Measurements from ENCODE around the gene SERPIND1.

Gene SERPIND1

DNA sequence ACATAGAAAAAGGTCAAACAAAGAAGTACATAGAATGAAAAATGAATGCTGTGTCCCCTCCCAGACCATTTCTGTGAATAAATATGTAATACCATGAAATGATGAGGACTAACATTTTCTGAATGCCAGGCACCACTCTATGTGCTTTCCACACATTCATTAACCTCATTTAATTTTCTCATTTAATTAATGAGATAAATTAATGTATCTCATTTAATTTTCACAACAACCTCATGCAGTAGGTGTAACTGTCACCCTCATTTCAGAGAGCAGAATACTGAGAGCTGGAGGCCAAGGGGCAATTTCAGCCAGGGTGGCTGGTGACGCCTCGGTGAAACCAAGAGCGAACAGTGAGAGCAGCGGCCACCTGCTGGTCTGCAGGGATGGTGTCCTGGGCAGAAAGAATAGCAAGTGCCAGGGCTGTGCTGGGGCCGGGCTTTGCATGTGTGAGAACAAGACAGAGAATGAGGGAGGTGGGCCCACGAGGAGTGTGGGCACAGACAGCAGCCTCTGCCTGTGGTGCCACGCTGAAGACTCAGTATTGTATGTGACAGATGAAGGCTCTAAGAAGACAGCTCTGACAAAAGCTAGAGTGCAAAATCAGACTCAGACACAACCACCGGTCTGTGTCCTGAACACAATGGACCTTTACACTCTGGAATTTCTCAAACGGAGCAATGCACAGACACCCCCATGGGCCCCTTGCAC, 1.8 kb upstream of the SERPIND1 start:
- DNase-seq (ENCODE audit: low read depth in 2 of 2), result no peak

DNA sequence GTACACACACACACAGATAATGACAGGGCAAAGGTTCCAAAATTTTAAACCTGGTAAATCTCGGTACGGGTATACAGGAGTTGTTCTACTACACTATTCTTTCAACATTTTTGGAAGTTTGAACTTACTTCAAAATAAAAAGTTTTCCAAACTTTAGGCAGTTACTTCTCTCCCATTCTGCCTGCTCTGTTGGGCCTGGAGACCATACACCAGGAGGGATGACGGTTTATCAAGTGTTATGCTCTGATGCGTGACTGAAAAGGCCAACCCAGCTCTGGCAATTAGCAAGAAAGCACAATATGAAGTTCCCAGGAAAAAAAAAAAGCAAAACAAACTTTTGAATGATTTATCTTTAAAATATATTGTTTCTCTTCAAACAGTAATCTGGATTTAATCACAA, 969 bp downstream of the SERPIND1 start:
- DNase-seq (ENCODE audit: low read depth in 2 of 2), result no peak

GRCh38 chr22:20775342-20775895, 1.5 kb downstream of the SERPIND1 start:
- DNase-seq (ENCODE audit: low read depth in 2 of 2), result no peak

GRCh38 chr22:20776624-20777405, 2.9 kb downstream of the SERPIND1 start:
- no peak for DNase-seq (ENCODE audit: low read depth in 2 of 2)

DNA sequence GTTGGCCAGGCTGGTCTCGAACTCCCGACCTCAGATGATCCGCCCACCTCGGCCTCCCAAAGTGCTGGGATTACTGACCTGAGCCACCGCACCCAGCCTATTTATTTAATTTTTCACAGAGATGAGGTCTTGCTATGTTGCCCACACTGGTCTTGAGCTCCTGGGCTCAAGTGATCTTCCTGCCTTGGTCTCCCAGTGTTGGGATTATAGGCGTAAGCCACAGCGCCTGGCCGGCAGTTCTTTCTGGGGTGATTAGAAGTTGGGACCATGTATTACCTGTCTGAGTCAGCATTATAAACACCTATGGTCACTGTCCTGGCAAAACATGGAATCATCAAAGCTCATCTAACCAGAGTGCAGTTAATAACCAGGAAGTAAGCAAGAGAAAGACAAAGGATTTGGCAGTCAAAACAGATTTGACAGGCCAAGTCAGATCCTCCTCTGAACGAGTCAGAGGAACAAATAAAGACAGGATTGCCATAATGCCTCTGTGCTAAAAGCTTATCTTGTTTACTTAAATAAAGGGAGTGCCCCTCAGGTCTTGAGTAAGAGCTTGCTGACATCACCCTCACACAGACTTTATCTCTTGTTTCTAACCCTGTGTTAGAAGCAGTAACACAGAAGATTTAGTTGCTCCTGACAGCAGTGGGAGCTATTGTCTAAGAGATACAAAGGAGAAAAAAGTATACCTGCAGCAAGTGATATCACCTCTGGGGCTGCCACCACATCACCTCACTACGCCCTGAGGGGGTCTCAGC, 3.7 kb downstream of the SERPIND1 start:
- DNase-seq (ENCODE audit: low read depth in 2 of 2), result no peak

GRCh38 chr22:20779014-20779817, 5.3 kb downstream of the SERPIND1 start:
- no peak for DNase-seq (ENCODE audit: low read depth in 2 of 2)

GRCh38 chr22:20779818-20780158, 5.9 kb downstream of the SERPIND1 start:
- DNase-seq (ENCODE audit: low read depth in 2 of 2), result no peak

GRCh38 chr22:20781272-20781990, 7.5 kb downstream of the SERPIND1 start:
- DNase-seq (ENCODE audit: low read depth in 2 of 2), result no peak

DNA sequence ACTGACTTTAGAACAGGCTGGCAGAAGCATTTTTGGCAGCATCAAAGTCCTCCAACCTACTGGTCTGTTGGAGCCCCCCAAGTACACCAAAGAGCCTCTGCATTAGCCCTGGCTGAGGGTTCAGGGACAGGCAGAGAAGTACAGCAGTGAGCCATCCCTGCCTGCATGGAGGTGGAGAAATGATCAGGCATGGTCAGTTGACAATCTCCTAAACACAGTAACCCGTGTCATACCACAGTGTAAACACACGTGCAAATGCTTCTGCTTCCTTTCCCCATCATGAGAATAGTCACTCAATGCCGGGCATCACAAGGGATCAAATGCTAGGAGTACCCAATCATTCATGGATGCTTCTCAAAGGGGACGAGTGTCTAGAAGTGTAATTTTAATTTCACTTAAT, 8.2 kb downstream of the SERPIND1 start:
- DNase-seq (ENCODE audit: low read depth in 2 of 2), result no peak

DNA sequence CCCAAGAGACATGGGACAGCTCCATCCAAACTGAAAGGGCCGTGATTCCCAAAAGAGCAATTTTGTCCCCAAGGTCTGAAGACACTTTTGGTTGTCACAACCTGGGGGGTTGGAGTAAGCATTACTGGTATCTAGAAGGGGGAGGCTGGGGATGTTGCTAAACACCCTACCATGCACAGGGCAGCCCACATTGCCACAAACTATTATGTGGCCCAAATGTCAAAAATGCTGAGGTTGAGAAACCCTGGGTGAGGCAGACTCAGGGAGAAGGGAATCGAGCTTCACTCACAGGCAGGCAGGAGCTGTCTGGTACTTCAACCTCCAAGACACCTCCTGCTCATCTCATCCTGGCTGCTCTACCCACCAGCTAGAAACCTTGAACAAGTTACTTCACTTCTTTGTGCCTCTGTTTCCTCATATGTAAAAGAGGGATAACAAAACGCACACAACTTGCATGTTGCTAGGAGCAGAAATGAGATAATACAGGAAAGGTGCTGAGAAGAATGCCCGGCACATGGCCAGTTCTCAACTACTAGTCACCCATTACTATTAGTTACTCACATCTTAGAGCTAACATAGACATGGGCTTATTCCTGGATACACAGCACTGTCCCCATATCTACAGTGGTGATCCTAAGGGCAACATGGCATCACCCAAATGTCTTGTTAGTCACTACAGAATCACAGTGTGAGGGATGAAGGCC, 8.8 kb downstream of the SERPIND1 start:
- DNase-seq (ENCODE audit: low read depth in 2 of 2), result no peak

DNA sequence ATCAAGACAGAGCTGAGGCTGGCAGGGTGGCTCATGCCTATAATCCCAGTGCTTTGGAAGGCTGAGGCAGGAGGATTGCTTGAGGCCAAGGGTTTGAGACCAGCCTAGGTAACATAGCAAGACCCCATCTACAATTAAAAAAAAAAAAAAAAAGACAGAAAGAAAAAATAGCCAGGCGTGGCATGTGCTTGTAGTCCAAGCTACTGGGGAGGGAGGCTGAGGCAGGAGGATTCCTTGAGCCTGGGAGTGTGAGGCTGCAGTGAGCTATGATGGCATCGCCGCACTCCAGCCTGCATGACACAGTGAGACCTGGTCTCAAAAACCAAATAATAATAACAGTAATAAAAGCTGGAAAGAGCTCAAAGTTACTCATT, 9.4 kb downstream of the SERPIND1 start:
- DNase-seq (ENCODE audit: low read depth in 2 of 2), result no peak

DNA sequence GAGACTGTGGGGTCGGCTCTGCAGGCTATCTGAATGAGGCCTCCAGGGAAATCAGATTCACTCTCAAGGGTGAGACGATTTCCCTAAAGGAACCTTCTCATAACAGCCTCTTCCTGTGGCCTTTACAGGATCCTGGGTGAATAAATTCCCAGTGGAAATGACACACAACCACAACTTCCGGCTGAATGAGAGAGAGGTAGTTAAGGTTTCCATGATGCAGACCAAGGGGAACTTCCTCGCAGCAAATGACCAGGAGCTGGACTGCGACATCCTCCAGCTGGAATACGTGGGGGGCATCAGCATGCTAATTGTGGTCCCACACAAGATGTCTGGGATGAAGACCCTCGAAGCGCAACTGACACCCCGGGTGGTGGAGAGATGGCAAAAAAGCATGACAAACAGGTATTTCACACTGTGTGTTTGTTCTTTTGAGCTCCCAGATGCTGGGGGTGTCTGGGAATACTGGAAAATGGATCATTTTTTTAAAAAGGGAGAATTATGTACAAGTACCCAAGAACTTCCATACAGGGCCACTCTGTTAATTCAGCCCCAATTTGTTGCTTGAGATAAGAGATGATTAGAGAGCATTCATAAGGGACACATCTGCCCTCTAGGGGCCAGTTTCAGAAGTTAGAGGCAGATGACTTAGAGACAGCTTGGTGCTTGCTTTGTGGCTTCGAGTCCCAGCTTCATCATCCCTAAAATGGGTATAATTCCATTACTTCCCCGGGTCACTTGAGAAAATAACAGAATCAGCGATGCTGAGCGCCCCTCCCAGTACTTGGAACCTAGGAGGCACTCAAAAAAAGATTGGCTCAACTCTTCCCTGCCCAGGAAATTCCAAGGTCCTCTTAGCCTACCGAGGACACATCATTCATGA, 10.2 kb downstream of the SERPIND1 start:
- peak in 1 of 2 experiments; percentile 15 for DNase-seq (ENCODE audit: low read depth in 2 of 2)

DNA sequence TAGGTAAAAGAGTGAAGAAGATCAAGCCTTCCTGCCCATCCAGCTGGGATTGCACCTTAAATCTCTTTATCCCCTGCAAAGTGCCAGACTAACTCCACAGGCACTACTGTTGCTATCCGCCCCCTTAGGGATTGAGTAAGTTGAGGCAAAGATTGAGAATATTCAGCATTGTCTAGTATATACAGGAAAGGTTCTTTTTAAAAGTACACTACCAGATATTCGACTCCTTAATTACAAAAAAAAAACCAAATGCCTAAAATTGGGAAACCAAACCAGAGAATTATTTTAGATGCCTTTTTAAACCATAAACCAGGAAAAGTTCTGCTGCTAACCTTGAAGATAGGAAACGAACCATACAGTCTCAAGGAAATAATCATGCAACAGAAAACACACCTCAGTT, 11.5 kb downstream of the SERPIND1 start:
- no peak for DNase-seq (ENCODE audit: low read depth in 2 of 2)

GRCh38 chr22:20786048-20786447, 12.1 kb downstream of the SERPIND1 start:
- DNase-seq (ENCODE audit: low read depth in 2 of 2), result no peak

GRCh38 chr22:20786536-20786979, 12.6 kb downstream of the SERPIND1 start:
- DNase-seq (ENCODE audit: low read depth in 2 of 2), result no peak

GRCh38 chr22:20787223-20787622, 13.3 kb downstream of the SERPIND1 start:
- DNase-seq (ENCODE audit: low read depth in 2 of 2), result no peak

DNA sequence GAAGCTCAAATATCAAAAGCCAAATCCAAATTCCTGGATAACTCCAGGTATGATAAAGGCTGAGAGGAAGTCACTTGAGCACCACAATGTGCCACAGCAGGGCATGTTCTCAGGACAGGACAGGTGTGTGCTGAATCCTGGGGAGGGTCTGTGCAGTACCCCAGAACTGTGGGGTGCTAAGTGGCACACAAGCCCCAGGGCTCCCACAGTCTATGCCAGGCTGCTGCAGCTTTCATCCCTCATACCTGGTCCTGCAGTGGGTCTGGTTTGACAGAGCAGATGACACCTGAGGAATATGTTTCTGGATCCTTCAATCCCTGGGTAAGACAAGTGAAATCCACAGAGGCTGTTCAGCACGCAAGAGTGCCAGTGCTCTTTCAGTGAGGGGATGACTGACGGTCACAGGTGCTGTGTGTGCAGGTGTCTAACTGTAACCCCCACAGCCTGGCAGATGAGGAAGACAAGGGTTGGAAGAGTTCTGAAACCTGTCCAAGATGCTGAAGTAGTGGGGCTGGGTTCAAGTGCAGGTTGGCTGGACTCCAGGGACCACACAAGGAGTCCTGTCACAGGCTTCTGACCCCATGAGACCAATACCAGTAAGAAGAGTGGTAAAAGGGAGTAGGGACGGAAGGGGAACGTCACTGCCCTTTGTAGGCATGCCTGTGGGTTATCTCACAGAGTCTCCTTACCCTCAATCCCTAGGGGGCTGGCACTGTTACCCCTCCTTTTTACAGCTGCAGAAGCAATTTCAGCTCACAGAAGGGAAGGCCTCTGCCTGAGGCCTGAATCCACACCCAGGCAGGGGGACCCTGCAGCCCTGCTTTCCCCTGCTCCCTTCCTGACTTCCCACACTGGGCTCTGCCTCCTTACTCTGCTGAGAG, 14.1 kb downstream of the SERPIND1 start:
- no peak for DNase-seq (ENCODE audit: low read depth in 2 of 2)
